GM21529 (cell line): Measurements from ENCODE around the gene ABHD3.
"Not testable (repeated sequence)": the region's sequence is repeated elsewhere in the genome, so short reads cannot be mapped to it uniquely, and the experiment has no call there.

Experiments used
- ATAC-seq: cut with Tn5 transposase; IDR thresholded peaks from one replicate; pipeline ENCODE4 v1.9.1; 2021; ENCODE audit not compliant: unreplicated experiment

The ABHD3 gene

GRCh38 chr18:21652073-21652472, 52.5 kb downstream of the ABHD3 start:
- no peak for ATAC-seq

GRCh38 chr18:21650311-21650710, 54.3 kb downstream of the ABHD3 start:
- ATAC-seq = no peak

GRCh38 chr18:21640375-21640774, 64.2 kb downstream of the ABHD3 start:
- not testable (repeated sequence) for ATAC-seq

GRCh38 chr18:21638822-21639221, 65.8 kb downstream of the ABHD3 start:
- ATAC-seq = no peak

GRCh38 chr18:21636769-21637168, 67.8 kb downstream of the ABHD3 start:
- ATAC-seq = no peak

- no peak for ATAC-seq
Measured at GRCh38 chr18:21634588-21635199, 69.9 kb downstream of the ABHD3 start.

- no peak for ATAC-seq
Measured at GRCh38 chr18:21632393-21632792, 72.2 kb downstream of the ABHD3 start.

GRCh38 chr18:21629089-21629832, 75.3 kb downstream of the ABHD3 start:
- peak; percentile 94 for ATAC-seq

- ATAC-seq = not testable (repeated sequence)
Measured at GRCh38 chr18:21621640-21622039, 82.9 kb downstream of the ABHD3 start.

GRCh38 chr18:21612125-21613039, 92.2 kb downstream of the ABHD3 start, which contains the start of gene SNRPD1:
TSS of gene SNRPD1 (plus strand) at chr18:21612314. CDS start at chr18:21612430, 116 bp downstream.
- ATAC-seq = peak; percentile 97

- not testable (repeated sequence) for ATAC-seq
Measured at GRCh38 chr18:21611401-21612124, 93.0 kb downstream of the ABHD3 start.

GRCh38 chr18:21605213-21605612, 99.4 kb downstream of the ABHD3 start:
- no peak for ATAC-seq

- no peak for ATAC-seq
Measured at GRCh38 chr18:21604671-21605070, 99.9 kb downstream of the ABHD3 start.

GRCh38 chr18:21602299-21602587, 102.3 kb downstream of the ABHD3 start:
- ATAC-seq = no peak
